Hypothalamus (tissue), 51 donors: ENCODE results near the gene ITGA1.
"Not testable (repeated sequence)": the region's sequence is repeated elsewhere in the genome, so short reads cannot be mapped to it uniquely, and the experiment has no call there.

Experiments used
- DNase-seq, 51 donors: peaks; one replicate each; lab custom pipeline; 2025; lab: John Stamatoyannopoulos, UW

The ITGA1 gene

DNA sequence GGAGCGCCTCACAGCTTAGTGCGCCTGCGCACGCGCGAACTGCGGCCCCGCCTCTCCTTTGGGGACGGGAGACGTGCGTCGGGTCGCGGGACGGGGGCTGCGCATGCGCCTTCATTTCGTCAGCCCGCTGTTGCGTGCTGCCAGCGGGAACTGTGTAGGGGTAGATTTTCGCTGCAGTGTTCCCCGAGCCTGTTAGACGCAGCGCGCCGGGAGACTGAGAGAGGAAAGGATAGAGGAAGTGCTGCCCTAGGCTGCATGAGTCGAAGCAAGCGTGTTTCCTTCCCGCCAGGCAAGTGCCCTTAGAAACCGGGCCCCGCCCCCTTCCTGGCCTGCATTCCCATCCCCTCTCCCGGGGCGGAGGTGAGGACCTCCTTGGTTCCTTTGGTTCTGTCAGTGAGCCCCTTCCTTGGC lies 12.3 kb downstream of the ITGA1 start:
- DNase-seq: peak; percentile 51 to 97 (median 90)

DNA sequence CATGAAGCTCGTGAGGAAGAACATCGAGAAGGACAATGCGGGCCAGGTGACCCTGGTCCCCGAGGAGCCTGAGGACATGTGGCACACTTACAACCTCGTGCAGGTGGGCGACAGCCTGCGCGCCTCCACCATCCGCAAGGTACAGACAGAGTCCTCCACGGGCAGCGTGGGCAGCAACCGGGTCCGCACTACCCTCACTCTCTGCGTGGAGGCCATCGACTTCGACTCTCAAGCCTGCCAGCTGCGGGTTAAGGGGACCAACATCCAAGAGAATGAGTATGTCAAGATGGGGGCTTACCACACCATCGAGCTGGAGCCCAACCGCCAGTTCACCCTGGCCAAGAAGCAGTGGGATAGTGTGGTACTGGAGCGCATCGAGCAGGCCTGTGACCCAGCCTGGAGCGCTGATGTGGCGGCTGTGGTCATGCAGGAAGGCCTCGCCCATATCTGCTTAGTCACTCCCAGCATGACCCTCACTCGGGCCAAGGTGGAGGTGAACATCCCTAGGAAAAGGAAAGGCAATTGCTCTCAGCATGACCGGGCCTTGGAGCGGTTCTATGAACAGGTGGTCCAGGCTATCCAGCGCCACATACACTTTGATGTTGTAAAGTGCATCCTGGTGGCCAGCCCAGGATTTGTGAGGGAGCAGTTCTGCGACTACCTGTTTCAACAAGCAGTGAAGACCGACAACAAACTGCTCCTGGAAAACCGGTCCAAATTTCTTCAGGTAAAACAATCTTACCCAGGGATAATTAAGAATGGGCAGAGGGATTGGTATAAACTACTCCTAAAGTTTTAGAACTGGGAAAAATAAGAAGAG lies 12.9 kb downstream of the ITGA1 start:
- DNase-seq: peak in 39 of 51 donors; percentile 10 to 67 (median 42)

DNA sequence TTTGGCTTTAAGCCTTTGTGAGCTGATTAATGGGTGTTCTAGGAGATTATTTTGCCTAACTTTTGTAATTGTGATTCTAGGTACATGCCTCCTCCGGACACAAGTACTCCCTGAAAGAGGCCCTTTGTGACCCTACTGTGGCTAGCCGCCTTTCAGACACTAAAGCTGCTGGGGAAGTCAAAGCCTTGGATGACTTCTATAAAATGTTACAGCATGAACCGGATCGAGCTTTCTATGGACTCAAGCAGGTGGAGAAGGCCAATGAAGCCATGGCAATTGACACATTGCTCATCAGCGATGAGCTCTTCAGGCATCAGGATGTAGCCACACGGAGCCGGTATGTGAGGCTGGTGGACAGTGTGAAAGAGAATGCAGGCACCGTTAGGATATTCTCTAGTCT lies 13.6 kb downstream of the ITGA1 start:
- peak in 9 of 51 donors; percentile 1 to 18 (median 5) for DNase-seq

DNA sequence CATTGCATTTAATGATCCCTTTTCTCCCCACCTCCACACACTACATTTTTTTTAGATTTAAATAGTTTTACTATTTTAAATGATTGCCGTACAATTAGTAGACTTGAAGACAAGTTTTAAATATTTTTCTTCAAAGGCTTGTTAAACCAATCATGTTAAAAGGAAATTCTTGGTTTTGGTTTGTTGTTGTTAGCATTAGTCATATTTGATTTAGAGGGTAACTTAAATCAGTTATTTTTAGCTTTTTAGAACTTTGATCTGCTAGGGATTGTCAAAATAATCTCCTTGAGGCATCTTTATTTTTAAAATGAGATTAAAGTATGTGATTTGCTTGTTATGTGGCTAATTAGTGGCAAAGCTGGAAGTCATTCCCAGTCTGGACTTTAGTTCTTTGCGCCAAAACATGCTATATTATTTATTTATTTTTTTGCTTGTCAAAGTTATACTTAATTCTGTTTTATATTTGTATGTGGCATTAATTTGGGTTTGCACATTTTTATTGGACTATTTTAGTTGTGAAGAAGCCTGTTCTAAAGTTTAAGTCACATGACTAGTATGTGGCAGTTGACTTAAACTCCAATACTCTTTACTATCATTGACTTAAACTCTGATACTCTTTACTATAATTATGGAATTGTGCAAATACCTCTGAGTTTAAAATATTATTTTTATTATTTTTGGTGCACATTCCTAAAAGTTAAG lies 14.7 kb downstream of the ITGA1 start:
- DNase-seq: no peak

DNA sequence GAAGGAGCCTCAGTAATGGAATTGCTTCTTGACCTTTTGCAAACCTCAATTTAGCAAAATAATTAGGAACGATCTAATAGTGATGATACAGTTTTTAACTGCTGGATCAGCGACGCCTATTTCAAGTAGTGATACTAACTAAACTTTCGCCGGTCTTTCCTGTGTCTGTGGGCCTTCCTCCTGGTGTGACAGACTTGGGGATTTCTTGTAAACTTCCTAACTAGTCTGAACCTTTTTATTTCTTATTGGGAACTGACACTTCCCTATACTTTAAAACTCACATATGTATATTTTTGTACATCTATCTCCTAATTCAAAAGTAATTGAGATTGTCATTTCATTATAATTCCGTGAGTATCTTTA lies 15.2 kb downstream of the ITGA1 start:
- DNase-seq: no peak

DNA sequence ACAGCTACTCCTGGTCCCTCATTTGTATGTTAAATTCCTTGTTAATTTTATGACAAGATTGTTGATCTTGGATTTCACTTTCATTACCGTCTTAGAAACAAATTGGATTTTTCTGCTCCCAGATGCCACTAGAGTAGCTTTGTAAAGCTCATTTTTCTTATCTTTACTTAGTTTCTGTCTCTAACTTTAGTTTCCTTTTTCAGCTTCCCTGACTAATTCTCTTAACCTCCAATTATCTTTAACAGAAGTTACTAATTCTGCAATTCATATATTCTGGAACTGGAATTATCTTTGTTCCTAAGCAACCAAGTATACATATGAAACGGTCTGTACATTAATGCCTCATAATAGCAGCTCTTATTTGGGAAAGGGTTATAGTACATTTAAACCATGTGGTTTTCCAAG lies 16.7 kb downstream of the ITGA1 start:
- no peak for DNase-seq

DNA sequence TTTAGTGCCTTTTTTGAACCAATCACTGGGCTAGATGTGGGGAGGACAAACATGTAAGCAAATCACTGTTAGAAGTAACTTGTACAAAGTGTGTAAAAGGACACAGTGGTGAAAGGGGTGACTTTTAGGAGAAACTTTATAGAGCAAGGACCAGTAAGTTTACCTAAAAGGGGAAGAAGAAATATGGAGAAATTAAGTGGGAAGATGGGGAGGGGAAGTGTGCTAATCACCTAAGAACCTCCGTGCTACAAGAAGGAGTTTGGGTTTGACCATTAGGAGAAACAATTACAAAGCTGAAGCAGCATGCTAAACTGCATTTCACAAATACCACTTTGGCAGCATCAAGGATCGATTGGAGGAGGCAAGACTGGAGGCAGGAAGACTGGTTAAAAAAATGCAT lies 17.3 kb downstream of the ITGA1 start:
- DNase-seq: no peak

DNA sequence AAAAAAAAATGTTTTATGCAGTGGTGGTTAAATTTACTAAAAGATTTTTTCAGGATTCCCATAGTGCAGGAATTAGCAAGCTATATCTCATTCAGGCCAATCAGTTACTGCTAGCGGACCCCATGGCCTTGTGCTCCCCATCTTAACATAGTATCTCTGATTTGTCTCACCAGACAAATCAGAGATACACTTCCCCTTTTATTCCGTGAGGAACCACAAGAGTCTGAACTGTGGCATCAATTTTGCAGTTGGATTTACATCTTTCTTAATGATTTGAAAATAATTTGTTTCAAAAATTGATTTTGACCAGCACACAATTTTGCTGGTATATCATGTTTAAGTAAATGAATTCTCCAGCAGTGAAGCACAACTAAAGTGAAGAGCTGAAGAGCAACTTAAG lies 17.9 kb downstream of the ITGA1 start:
- no peak for DNase-seq

DNA sequence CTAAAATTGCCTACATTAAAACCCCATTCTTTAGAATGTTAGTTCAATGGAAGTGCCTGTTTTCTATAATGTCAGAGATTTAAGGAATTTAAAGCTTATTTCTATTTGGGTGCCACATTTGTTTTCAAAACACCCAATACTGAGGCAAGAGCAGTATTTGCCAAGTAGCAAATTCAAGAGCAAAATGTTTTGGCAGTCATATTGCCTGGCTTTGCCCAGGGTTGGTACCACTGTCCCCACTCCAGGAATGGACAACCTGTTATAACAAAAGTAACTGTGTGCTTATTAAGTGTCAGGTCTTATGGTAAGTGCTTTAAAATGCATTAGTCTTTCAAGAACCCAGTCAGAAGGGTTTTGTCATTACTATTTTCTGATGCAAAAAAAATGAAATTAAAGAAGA lies 19.3 kb downstream of the ITGA1 start:
- DNase-seq: peak in 1 of 51 donors; percentile 2

DNA sequence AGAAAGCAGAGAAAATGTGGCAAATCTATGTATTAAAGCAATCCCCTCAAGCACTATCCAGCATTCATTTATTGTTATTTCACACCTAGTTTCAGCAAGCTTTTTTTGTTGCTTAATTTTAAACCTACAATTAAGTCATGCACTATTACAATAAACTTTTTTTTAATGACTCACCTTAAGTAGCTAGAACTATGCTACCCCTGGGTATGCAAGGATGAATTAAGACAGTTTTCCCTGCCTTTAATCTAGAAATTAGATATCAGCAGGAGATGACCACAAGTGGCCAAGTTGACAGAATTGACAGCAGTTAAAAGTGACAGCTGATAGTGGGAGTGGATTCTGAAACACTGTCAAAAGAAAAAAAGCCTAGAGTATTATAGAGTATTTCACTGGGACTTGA lies 20.0 kb downstream of the ITGA1 start:
- no peak for DNase-seq

DNA sequence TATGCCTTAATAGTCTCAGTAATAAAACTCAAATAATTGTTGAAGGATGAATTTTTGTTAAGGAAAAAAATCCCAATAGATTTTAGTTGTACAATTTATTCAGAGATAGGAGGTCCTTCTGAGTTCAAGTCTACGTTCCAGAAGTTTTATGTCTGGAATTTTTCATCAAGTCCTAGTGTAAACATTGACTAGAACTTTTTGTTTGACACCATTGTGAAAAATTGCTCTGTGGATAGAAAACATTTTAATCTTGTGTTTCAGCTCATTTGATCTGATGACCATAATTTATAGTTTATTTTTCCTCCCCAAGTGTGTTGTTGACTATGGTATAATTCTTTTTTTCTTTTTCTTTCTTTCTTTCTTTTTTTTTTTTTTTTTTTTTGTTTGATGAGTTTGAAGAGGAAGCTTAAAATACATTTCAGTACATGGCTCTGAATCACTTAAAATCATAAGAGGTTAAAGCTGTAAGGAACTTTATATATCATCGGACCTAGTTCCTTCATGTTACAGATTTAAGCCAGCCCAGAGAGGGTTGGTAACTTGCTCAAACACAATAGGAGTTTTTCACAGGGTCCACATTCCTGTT lies 20.7 kb downstream of the ITGA1 start:
- DNase-seq: no peak

DNA sequence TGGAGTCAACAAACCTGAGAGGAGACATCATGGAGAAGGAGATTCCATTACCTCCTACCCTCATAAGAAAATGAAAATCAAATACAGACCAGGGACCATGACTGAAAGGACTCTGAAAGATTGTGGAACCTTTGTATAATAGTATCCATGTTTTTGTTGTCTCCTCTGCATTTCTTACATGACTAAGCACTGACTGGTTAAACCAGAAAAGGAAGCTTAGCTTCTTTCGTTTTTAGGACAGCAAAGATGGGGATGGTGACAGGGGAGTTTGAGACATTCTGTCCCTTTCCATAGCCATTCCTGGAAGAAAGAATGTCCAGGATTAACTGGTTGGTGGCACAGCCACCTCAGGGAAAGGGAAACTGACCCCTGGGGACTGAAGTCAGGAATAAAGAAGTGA lies 22.2 kb downstream of the ITGA1 start:
- no peak for DNase-seq

DNA sequence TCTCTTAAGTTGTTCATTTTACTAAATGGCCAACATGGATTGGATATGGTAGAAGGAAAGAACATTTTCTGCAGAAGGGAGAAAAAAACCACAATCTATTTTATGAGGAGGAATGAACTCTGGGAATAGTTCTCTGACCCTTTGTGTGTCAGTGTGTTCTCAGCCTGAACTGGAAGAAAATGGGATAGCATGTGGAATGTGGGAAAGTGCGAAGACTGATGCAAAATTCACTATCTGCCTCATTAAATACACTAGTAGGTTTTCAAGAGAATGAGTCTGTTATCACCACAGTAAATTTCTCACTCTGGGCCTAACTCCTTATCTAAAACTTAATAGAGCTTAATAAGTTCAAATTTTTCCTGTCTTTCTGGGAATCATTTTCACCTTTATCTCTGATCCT lies 22.7 kb downstream of the ITGA1 start:
- DNase-seq: no peak

DNA sequence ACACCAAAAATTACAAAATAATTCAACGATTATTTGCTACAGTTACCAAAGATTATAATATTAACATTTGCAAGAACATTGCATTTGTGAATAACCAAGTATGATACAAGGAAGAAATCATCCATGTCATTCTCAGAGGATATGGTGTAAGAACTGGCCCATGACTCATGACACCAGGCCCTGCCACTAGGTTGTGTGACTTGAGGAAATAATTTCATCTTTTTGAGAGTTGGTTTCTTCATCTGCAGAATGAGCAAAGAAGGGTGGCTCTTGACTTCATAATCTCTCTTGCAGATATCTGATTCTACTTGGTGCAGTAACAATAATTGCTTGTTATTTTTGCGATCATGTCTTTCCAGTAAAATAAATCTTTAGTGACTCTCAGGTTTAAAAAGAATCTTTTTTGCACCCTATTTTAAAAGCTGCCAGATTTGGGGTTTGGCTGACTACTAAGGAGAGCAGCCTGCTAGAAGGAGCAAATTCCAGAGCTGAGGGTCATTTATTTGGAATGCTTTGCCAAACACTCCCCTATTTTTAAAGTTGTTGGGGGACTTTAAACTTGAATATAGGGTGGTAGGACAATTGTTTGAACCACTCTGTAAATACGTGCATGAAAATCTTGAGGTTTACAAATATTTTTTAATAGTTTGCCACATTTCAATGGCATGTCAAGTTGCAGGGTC lies 23.5 kb downstream of the ITGA1 start:
- no peak for DNase-seq

DNA sequence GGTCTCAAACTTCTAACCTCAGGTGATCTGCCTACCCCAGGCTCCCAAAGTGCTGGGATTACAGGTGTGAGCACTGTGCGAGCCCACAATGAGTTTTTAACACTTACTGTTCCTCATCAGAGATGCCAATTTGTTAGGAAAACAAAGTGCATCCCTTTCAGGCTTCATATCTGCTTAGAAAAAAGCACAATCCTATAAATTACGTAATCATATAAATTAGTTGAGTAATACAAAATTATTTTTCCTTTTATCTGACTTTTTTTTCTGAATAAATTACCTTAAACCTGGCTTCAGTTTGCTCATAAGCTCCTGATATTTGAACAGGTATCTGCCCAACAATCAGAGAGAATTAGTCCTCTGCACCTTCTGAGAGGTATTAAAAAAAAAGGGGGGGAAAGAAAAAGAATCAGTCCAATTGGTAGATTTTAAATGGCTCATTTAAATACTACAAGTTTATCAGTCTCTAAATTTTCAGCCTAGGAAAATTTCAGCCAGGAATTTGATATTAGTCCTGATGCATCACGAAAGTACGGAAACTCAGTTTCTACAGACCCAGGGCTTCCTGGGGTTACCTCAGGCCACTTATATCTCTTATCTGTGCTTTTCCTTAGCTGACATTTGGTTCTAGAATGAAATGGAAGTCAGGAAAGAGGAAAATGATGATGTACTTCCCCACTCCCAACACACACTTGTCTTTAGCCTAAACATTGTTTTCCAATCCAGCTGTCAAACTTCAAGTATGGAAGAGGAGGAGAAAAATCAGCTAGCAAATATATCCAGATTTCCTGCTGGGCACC lies 26.8 kb downstream of the ITGA1 start:
- no peak for DNase-seq

DNA sequence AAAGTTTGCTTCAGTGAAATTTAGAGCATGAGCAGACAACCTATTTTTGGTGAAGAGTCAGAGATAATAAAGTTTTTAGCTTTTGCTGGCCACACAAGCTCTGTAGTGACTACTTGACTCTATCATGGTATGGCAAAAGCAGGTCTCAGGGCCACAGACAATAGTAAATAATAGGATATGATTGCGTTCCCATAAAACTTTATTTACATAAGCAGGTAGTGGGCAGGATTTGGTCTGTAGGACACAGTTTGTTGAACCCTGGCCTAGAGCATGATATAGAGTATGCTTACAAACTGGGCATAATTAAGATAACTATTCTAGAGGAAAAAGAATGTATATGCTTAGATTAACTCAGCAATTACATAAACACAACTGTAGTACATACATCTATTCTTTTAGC lies 30.1 kb downstream of the ITGA1 start:
- no peak for DNase-seq

DNA sequence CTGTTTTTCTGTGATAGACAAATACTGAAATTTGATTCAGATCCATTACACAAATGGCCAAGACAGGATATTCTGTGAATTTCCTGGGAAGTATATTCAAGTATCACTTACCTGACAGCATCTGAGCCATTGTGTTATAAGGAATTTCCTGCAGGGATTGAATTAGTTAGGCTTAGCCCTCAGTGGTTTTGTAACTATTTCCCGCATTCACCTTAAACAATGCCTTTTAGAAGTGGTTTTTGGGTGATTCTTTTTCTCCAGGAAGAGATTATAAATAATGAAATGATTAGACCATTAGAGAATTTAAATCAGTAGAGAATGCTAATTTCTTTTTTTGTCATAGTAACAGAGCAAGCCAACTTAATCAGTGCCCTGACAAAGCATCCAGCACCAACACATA lies 30.6 kb downstream of the ITGA1 start:
- no peak for DNase-seq

DNA sequence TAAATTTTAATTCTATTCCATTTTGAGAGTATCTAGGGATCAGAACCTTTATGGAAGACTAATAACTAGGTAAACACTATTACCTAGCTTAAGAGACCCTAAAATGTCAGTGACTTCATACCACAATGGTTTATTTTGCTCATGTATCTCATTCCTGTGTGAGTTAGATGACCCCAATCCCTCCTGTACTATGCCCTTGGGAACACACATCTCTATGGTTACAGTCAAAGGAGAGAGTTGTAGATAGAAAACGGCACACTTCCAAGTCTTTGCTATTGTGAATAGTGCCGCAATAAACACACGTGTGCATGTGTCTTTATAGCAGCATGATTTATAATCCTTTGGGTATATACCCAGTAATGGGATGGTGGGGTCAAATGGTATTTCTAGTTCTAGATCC lies 31.1 kb downstream of the ITGA1 start:
- DNase-seq: not testable (repeated sequence)

DNA sequence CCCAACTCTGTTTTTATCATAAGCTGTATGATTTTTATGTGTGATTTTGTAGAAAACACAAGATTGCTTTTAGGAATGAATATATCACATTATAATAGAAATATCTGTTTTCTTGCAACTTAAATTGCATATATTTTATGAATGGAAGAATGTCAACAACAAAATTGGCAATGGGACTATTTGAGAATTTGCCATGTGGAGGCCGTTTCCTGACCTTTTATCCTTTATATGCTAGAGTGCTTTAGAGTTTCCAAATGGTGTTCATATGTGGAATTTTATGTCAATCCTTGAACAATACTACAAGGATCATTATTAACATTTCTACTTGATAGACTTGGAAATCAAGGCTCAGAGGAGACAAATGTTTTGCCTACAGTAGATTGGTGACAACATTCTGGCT lies 34.2 kb downstream of the ITGA1 start:
- DNase-seq: no peak

DNA sequence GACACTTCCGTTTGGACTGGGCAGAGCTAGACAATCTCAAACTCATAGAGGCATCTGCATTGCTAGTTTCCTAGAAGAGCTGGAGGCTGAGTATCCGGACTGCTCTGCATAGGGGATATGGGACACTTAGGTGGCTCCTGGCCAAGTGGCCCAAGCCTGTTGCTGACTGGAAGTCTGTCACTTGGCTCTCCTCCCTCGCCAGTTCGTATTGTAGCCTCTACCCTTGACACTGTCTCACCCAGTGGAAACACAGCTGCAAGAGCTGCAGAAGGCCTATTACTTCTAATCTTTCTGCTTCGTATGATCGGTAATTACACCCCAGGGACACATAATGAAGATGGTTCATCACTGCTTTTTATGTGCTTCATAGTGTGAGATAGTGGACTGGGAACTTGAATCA lies 34.7 kb downstream of the ITGA1 start:
- peak in 2 of 51 donors; percentile 3 to 5 for DNase-seq

DNA sequence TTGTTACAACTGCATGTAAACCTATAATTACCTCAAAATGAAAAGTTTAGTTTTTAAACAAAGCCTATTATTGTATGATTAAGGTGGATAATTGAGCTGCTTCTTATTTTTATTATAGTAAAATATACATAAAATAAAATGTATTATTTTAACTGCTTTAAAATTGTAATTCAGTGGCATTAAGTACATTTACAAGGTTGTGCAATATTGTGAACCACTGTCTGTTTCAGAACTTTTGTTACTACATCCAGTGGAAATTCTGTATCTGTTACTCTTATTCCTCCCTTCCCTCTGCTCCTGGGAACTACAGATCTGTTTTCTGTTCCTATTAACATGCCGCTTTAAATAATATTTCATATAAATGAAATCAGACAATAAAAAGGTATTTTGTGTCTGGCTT lies 37.1 kb downstream of the ITGA1 start:
- DNase-seq: no peak
